ENCODE data around the gene SLC26A4.

Gene SLC26A4

GRCh38 chr7:107686816-107687387 is 26.3 kb downstream of the SLC26A4 start:
- Histone ChIP-seq H3K9ac (ENCODE audit: low read length) (no peak overlapping the region), H3K4me3 (ENCODE audit: low read length) (no peak overlapping the region), H3K27me3 (ENCODE audit: control insufficient read depth, insufficient read depth, low read length) (no peaks in the 10 kb centered on the region), H3K9me3 (ENCODE audit: control insufficient read depth, low read length) (no peaks in the 10 kb centered on the region), H3K36me3 (ENCODE audit: control insufficient read depth, insufficient read depth, low read length) (no peaks in the 10 kb centered on the region), H3K4me1 (ENCODE audit: control insufficient read depth, insufficient read depth, low read length) (no peaks in the 10 kb centered on the region)

- Histone ChIP-seq H3K9me3 (ENCODE audit: control insufficient read depth, low read length) (no peaks in the 10 kb centered on the region), H3K4me3 (ENCODE audit: low read length) (no peak overlapping the region), H3K4me1 (ENCODE audit: control insufficient read depth, insufficient read depth, low read length) (no peaks in the 10 kb centered on the region), H3K27me3 (ENCODE audit: control insufficient read depth, insufficient read depth, low read length) (no peaks in the 10 kb centered on the region), H3K9ac (ENCODE audit: low read length) (no peak overlapping the region), H3K36me3 (ENCODE audit: control insufficient read depth, insufficient read depth, low read length) (no peaks in the 10 kb centered on the region)
These were observed 27.0 kb downstream of the SLC26A4 start for GRCh38 chr7:107687656-107688055.

GRCh38 chr7:107689553-107689952 is 28.9 kb downstream of the SLC26A4 start:
- no peaks in the 10 kb centered on the region for H3K4me1 ChIP-seq (ENCODE audit: control insufficient read depth, insufficient read depth, low read length)
- no peaks in the 10 kb centered on the region for H3K27me3 ChIP-seq (ENCODE audit: control insufficient read depth, insufficient read depth, low read length)
- H3K4me3 ChIP-seq (ENCODE audit: low read length), result no peak overlapping the region
- H3K36me3 ChIP-seq (ENCODE audit: control insufficient read depth, insufficient read depth, low read length), result no peaks in the 10 kb centered on the region
- H3K9me3 ChIP-seq (ENCODE audit: control insufficient read depth, low read length), result no peaks in the 10 kb centered on the region
- H3K9ac ChIP-seq (ENCODE audit: low read length), result no peak overlapping the region

GRCh38 chr7:107690084-107690483 is 29.5 kb downstream of the SLC26A4 start:
- Histone ChIP-seq H3K4me3 (ENCODE audit: low read length) (no peak overlapping the region), H3K9me3 (ENCODE audit: control insufficient read depth, low read length) (no peaks in the 10 kb centered on the region), H3K4me1 (ENCODE audit: control insufficient read depth, insufficient read depth, low read length) (no peaks in the 10 kb centered on the region), H3K36me3 (ENCODE audit: control insufficient read depth, insufficient read depth, low read length) (no peaks in the 10 kb centered on the region), H3K27me3 (ENCODE audit: control insufficient read depth, insufficient read depth, low read length) (no peaks in the 10 kb centered on the region), H3K9ac (ENCODE audit: low read length) (no peak overlapping the region)

GRCh38 chr7:107690611-107691010 is 30.0 kb downstream of the SLC26A4 start:
- H3K27me3 ChIP-seq (ENCODE audit: control insufficient read depth, insufficient read depth, low read length), result no peaks in the 10 kb centered on the region
- no peak overlapping the region for H3K9ac ChIP-seq (ENCODE audit: low read length)
- H3K4me3 ChIP-seq (ENCODE audit: low read length), result no peak overlapping the region
- H3K9me3 ChIP-seq (ENCODE audit: control insufficient read depth, low read length), result no peaks in the 10 kb centered on the region
- H3K4me1 ChIP-seq (ENCODE audit: control insufficient read depth, insufficient read depth, low read length), result no peaks in the 10 kb centered on the region
- H3K36me3 ChIP-seq (ENCODE audit: control insufficient read depth, insufficient read depth, low read length), result no peaks in the 10 kb centered on the region

- H3K9me3 ChIP-seq (ENCODE audit: control insufficient read depth, low read length), result no peaks in the 10 kb centered on the region
- no peak overlapping the region for H3K9ac ChIP-seq (ENCODE audit: low read length)
- H3K27me3 ChIP-seq (ENCODE audit: control insufficient read depth, insufficient read depth, low read length), result no peaks in the 10 kb centered on the region
- H3K4me1 ChIP-seq (ENCODE audit: control insufficient read depth, insufficient read depth, low read length), result no peaks in the 10 kb centered on the region
- H3K4me3 ChIP-seq (ENCODE audit: low read length), result no peak overlapping the region
- no peaks in the 10 kb centered on the region for H3K36me3 ChIP-seq (ENCODE audit: control insufficient read depth, insufficient read depth, low read length)
These were observed 31.1 kb downstream of the SLC26A4 start for GRCh38 chr7:107691716-107692115.

- no peak overlapping the region for H3K4me3 ChIP-seq (ENCODE audit: low read length)
- H3K27me3 ChIP-seq (ENCODE audit: control insufficient read depth, insufficient read depth, low read length), result no peaks in the 10 kb centered on the region
These were observed 31.9 kb downstream of the SLC26A4 start for GRCh38 chr7:107692501-107692900.

GRCh38 chr7:107693396-107693795 is 32.8 kb downstream of the SLC26A4 start:
- H3K27me3 ChIP-seq (ENCODE audit: control insufficient read depth, insufficient read depth, low read length), result no peaks in the 10 kb centered on the region
- H3K9ac ChIP-seq (ENCODE audit: low read length), result no peak overlapping the region
- H3K9me3 ChIP-seq (ENCODE audit: control insufficient read depth, low read length), result no peaks in the 10 kb centered on the region
- no peaks in the 10 kb centered on the region for H3K4me1 ChIP-seq (ENCODE audit: control insufficient read depth, insufficient read depth, low read length)
- no peak overlapping the region for H3K4me3 ChIP-seq (ENCODE audit: low read length)
- H3K36me3 ChIP-seq (ENCODE audit: control insufficient read depth, insufficient read depth, low read length), result no peaks in the 10 kb centered on the region

More at GRCh38 chr7:107692501-107692900, 31.9 kb downstream of the SLC26A4 start:
- no peaks in the 10 kb centered on the region for H3K9me3 ChIP-seq (ENCODE audit: control insufficient read depth, low read length)
- no peaks in the 10 kb centered on the region for H3K36me3 ChIP-seq (ENCODE audit: control insufficient read depth, insufficient read depth, low read length)
- H3K4me1 ChIP-seq (ENCODE audit: control insufficient read depth, insufficient read depth, low read length), result no peaks in the 10 kb centered on the region
- H3K9ac ChIP-seq (ENCODE audit: low read length), result no peak overlapping the region

- no peaks in the 10 kb centered on the region for H3K9me3 ChIP-seq (ENCODE audit: control insufficient read depth, low read length)
- H3K4me1 ChIP-seq (ENCODE audit: control insufficient read depth, insufficient read depth, low read length), result no peaks in the 10 kb centered on the region
- no peak overlapping the region for H3K9ac ChIP-seq (ENCODE audit: low read length)
- no peaks in the 10 kb centered on the region for H3K27me3 ChIP-seq (ENCODE audit: control insufficient read depth, insufficient read depth, low read length)
- no peak overlapping the region for H3K4me3 ChIP-seq (ENCODE audit: low read length)
- H3K36me3 ChIP-seq (ENCODE audit: control insufficient read depth, insufficient read depth, low read length), result no peaks in the 10 kb centered on the region
These were observed 33.8 kb downstream of the SLC26A4 start for GRCh38 chr7:107694386-107694785.

- H3K4me1 ChIP-seq (ENCODE audit: control insufficient read depth, insufficient read depth, low read length), result no peaks in the 10 kb centered on the region
- no peak overlapping the region for H3K9ac ChIP-seq (ENCODE audit: low read length)
These were observed 35.8 kb downstream of the SLC26A4 start for GRCh38 chr7:107696330-107696946.

GRCh38 chr7:107697321-107698049 is 36.9 kb downstream of the SLC26A4 start:
- Histone ChIP-seq H3K4me1 (ENCODE audit: control insufficient read depth, insufficient read depth, low read length) (no peaks in the 10 kb centered on the region), H3K9ac (ENCODE audit: low read length) (no peak overlapping the region), H3K9me3 (ENCODE audit: control insufficient read depth, low read length) (no peaks in the 10 kb centered on the region), H3K4me3 (ENCODE audit: low read length) (no peak overlapping the region), H3K27me3 (ENCODE audit: control insufficient read depth, insufficient read depth, low read length) (no peaks in the 10 kb centered on the region), H3K36me3 (ENCODE audit: control insufficient read depth, insufficient read depth, low read length) (no peaks in the 10 kb centered on the region)

More at GRCh38 chr7:107696330-107696946, 35.8 kb downstream of the SLC26A4 start:
- Histone ChIP-seq H3K27me3 (ENCODE audit: control insufficient read depth, insufficient read depth, low read length) (no peaks in the 10 kb centered on the region), H3K9me3 (ENCODE audit: control insufficient read depth, low read length) (no peaks in the 10 kb centered on the region), H3K4me3 (ENCODE audit: low read length) (no peak overlapping the region), H3K36me3 (ENCODE audit: control insufficient read depth, insufficient read depth, low read length) (no peaks in the 10 kb centered on the region)

- Histone ChIP-seq H3K4me3 (ENCODE audit: low read length) (no peak overlapping the region), H3K4me1 (ENCODE audit: control insufficient read depth, insufficient read depth, low read length) (no peaks in the 10 kb centered on the region), H3K27me3 (ENCODE audit: control insufficient read depth, insufficient read depth, low read length) (no peaks in the 10 kb centered on the region), H3K9ac (ENCODE audit: low read length) (no peak overlapping the region), H3K9me3 (ENCODE audit: control insufficient read depth, low read length) (no peaks in the 10 kb centered on the region), H3K36me3 (ENCODE audit: control insufficient read depth, insufficient read depth, low read length) (no peaks in the 10 kb centered on the region)
These were observed 39.9 kb downstream of the SLC26A4 start for GRCh38 chr7:107700570-107700969.

All from mucosa of stomach (tissue), 1 donor.